Activated B cell treated with CpG ODN at 0.5 μM for 24 hours (primary cell): Measurements from ENCODE around the gene WWC1. TPM values are rescaled to one million over a fixed set of nuclear protein-coding genes. Genes with fewer than 3 reads are reported as not detected.

ENCODE experiments used
- ATAC-seq: fragments of 200-7000 bp; cut with Tn5 transposase; one replicate; pipeline ENCODE4 v1.10.0; 2021; ENCODE audit warnings: low read depth, mild to moderate bottlenecking, moderate library complexity
- CTCF ChIA-PET: fragments of 350-600 bp; sonication (Branson Sonifier 250); formaldehyde crosslinking; loops from one replicate; lab custom pipeline; 2021; ENCODE audit warnings: antibody characterized with exemption; lab: Charles Lee
- POLR2A ChIA-PET: fragments of 350-600 bp; sonication (Branson Sonifier 250); formaldehyde crosslinking; loops from one replicate; lab custom pipeline; 2021; ENCODE audit warnings: antibody characterized with exemption; lab: Charles Lee
- DNase-seq: peaks from one replicate; pipeline ENCODE4 v3.0.0; 2022
- H3K27ac Mint-ChIP-seq: one replicate; pipeline ENCODE4 v1.8.0; 2020; ENCODE audit warnings: mixed read lengths
- H3K27me3 Mint-ChIP-seq: one replicate; pipeline ENCODE4 v1.8.0; 2021; ENCODE audit warnings: mixed read lengths
- H3K36me3 Mint-ChIP-seq: one replicate; pipeline ENCODE4 v1.8.0; 2021; ENCODE audit warnings: low read depth, mixed read lengths
- H3K4me1 Mint-ChIP-seq: one replicate; pipeline ENCODE4 v1.8.0; 2021; ENCODE audit warnings: mixed read lengths
- H3K4me3 Mint-ChIP-seq: one replicate; pipeline ENCODE4 v1.8.0; 2020; ENCODE audit warnings: mild to moderate bottlenecking, mixed read lengths
- H3K9me3 Mint-ChIP-seq: one replicate; pipeline ENCODE4 v1.8.0; 2020; ENCODE audit warnings: mixed read lengths
- CTCF ChIP-seq: fragments of 200-600 bp; IDR thresholded peaks from one replicate; pipeline ENCODE4 v1.8.0; 2022; ENCODE audit warnings: antibody characterized with exemption, mild to moderate bottlenecking
- intact Hi-C: fragments of 100-400 bp; cut with micrococcal nuclease; formaldehyde crosslinking; loops from one replicate; pipeline ENCODE4 v1.15.1; 2024
- total RNA-seq: library from RNA; stranded (reverse); gene quantifications from 2 replicates; pipeline ENCODE4 v1.2.3, GENCODE V29; 2022

Gene WWC1
- total RNA-seq, 1 donor from 2014 or later, result 2.0 TPM

GRCh38 chr5:168368854-168369253 lies 77.4 kb downstream of the WWC1 start:
- Mint-ChIP-seq H3K36me3 (no peaks in the 10 kb centered on the region), H3K4me3 (no peak overlapping the region), H3K9me3 (no peaks in the 10 kb centered on the region), H3K27ac (no peak overlapping the region), H3K27me3 (no peaks in the 10 kb centered on the region), H3K4me1 (no peaks in the 10 kb centered on the region)
- no peak for DNase-seq
- intact Hi-C loops, result no loop called here
- POLR2A ChIA-PET, result no interaction called here
- CTCF ChIA-PET, result no interaction called here
- no peak for TF ChIP-seq CTCF
- no peak for ATAC-seq

DNA sequence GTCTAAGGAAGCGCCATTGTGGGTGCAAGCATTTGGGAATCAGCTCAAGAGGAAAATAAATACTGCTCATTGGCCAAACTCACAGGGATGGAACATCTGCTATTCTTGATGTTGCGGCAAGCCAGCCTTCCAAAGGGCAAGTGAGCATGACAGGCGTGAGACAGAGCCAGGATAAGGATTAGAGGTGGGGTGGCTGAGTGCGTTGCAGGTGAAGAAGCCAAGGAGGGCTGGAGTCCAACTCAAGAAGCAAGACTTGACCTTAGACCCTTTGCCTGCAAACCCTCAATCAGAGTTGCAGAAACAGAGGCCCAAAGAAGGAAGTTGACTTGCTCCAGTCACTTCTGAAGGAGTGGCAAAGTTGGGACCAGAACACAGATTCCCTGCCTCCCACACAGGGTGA lies 79.4 kb downstream of the WWC1 start:
- intact Hi-C loops, result no loop called here
- DNase-seq (no peak), ATAC-seq (no peak)
- no peak overlapping the region for H3K27ac Mint-ChIP-seq
- POLR2A ChIA-PET, result no interaction called here
- H3K4me3 Mint-ChIP-seq, result no peak overlapping the region
- no peak for TF ChIP-seq CTCF
- no peaks in the 10 kb centered on the region for H3K9me3 Mint-ChIP-seq
- H3K4me1 Mint-ChIP-seq, result no peaks in the 10 kb centered on the region
- H3K36me3 Mint-ChIP-seq, result no peaks in the 10 kb centered on the region
- CTCF ChIA-PET, result no interaction called here
- no peaks in the 10 kb centered on the region for H3K27me3 Mint-ChIP-seq

GRCh38 chr5:168372356-168372946 lies 81.0 kb downstream of the WWC1 start:
- CTCF ChIA-PET, result no interaction called here
- no peak for TF ChIP-seq CTCF
- DNase-seq, result no peak
- Mint-ChIP-seq H3K36me3 (no peaks in the 10 kb centered on the region), H3K9me3 (no peaks in the 10 kb centered on the region), H3K4me3 (no peak overlapping the region), H3K27me3 (no peaks in the 10 kb centered on the region), H3K27ac (no peak overlapping the region), H3K4me1 (peaks cover 4% of the 10 kb centered on the region)
- intact Hi-C loops, result no loop called here
- no peak for ATAC-seq
- POLR2A ChIA-PET, result no interaction called here

DNA sequence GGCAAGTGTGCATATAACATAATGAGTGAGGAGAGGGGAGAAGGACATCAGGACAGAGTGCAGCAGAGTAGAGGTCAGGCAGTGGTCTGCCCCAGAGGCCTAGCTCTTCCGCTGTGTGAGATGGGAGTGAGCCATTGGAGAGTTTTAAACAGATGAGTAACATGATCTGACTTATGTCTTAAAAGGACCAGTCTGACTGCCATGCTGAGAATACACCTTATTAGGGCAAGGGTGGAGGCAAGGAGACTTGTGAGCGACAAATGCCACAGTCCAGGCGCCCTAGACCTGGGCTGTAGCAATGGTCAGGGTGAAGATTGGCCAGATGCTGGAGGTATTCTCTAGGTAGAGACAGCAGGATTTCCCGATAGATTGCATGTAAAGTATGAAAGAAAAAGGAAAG lies 83.1 kb downstream of the WWC1 start:
- intact Hi-C loops, result no loop called here
- ATAC-seq (no peak), DNase-seq (no peak)
- no peak overlapping the region for H3K27ac Mint-ChIP-seq
- H3K4me3 Mint-ChIP-seq, result no peak overlapping the region
- no peaks in the 10 kb centered on the region for H3K36me3 Mint-ChIP-seq
- peaks cover 4% of the 10 kb centered on the region for H3K4me1 Mint-ChIP-seq
- TF ChIP-seq CTCF, result no peak
- ChIA-PET POLR2A (no interaction called here), CTCF (no interaction called here)
- no peaks in the 10 kb centered on the region for H3K9me3 Mint-ChIP-seq
- no peaks in the 10 kb centered on the region for H3K27me3 Mint-ChIP-seq

DNA sequence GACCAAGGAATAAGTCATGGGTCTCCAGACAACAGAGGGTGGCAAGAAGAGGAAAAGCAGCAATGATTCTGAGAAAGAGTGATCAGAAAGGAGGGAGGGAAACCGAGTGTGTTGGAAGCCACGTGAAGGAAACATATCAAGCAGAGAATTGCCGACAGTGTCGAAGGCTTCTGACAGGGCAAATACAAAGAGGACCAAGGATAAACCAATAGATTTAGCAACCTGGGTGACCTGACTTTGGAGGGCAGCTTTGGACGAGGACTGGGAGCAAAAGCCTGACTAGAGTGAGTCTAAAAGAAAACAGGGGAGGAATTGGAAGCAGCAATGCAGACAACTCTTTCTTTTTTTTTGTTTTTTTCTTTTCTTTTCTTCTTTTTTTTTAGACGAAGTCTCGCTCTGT lies 83.8 kb downstream of the WWC1 start:
- no peak for ATAC-seq
- Mint-ChIP-seq H3K27me3 (no peaks in the 10 kb centered on the region), H3K9me3 (no peaks in the 10 kb centered on the region), H3K4me3 (no peak overlapping the region), H3K27ac (no peak overlapping the region), H3K36me3 (no peaks in the 10 kb centered on the region), H3K4me1 (peaks cover 4% of the 10 kb centered on the region)
- TF ChIP-seq CTCF, result no peak
- DNase-seq, result no peak
- CTCF ChIA-PET, result no interaction called here
- intact Hi-C loops, result no loop called here
- POLR2A ChIA-PET, result no interaction called here
